HepG2 (cell line): Measurements from ENCODE around the gene RANBP3. TPM values are rescaled to one million over a fixed set of nuclear protein-coding genes. Genes with fewer than 3 reads are reported as not detected.

ENCODE experiments used
- ATF1 ChIP-seq: IDR thresholded peaks from 2 replicates; pipeline ENCODE4 v1.6.1; 2016; ENCODE audit warnings: mild to moderate bottlenecking, control low read depth
- BHLHE40 ChIP-seq: IDR thresholded peaks from 2 replicates; pipeline ENCODE4 v1.6.1; 2011; ENCODE audit warnings: low read length, improper control_type of control experiment
- CREB3 ChIP-seq: sonication (generic); formaldehyde crosslinking; IDR thresholded peaks from 2 replicates; pipeline ENCODE4 v1.5.0; 2020; ENCODE audit warnings: missing genetic modification reagents
- EP300 ChIP-seq, 3 experiments: sonication (generic) in 1 of 3; formaldehyde crosslinking in 1 of 3; IDR thresholded peaks; 2 replicates each; pipeline versions ENCODE4 v1.5.1 to v1.6.1; 2011 to 2020; ENCODE audit warnings: low read depth in 2 of 3, low read length in 2 of 3, borderline replicate concordance in 1 of 3, improper control_type of control experiment in 1 of 3, mild to moderate bottlenecking in 1 of 3, missing genetic modification reagents in 1 of 3, moderate library complexity in 1 of 3
- KAT8 ChIP-seq: IDR thresholded peaks from 2 replicates; pipeline ENCODE4 v1.6.1; 2016; ENCODE audit warnings: missing genetic modification reagents, missing compliant biosample characterization
- NR2F1 ChIP-seq, 2 experiments: fragments of 450-650 bp in 1 of 2; formaldehyde crosslinking in 1 of 2; IDR thresholded peaks; 2 replicates each; pipeline versions ENCODE4 v1.5.0 to v1.6.1; 2016 to 2020; ENCODE audit warnings: mild to moderate bottlenecking in 1 of 2, missing compliant biosample characterization in 1 of 2, missing genetic modification reagents in 1 of 2, moderate library complexity in 1 of 2
- PATZ1 ChIP-seq: sonication (generic); formaldehyde crosslinking; IDR thresholded peaks from 2 replicates; pipeline ENCODE4 v1.4.0; 2020; ENCODE audit warnings: missing genetic modification reagents
- RXRA ChIP-seq: sonication (generic); formaldehyde crosslinking; IDR thresholded peaks from 2 replicates; pipeline ENCODE4 v1.5.1; 2020; ENCODE audit warnings: missing genetic modification reagents
- SMAD9 ChIP-seq: sonication (generic); formaldehyde crosslinking; IDR thresholded peaks from 2 replicates; pipeline ENCODE4 v1.5.1; 2020; ENCODE audit warnings: mild to moderate bottlenecking, missing genetic modification reagents
- SNAPC2 ChIP-seq: sonication (generic); formaldehyde crosslinking; IDR thresholded peaks from 2 replicates; pipeline ENCODE4 v1.8.1; 2022; ENCODE audit warnings: mild to moderate bottlenecking, missing genetic modification reagents
- TBL1XR1 ChIP-seq: fragments of 150-350 bp; IDR thresholded peaks from 2 replicates; pipeline ENCODE4 v1.6.1; 2014; ENCODE audit warnings: borderline replicate concordance, low read length; ENCODE audit not compliant: partially characterized antibody
- ZBTB21 ChIP-seq: sonication (generic); formaldehyde crosslinking; IDR thresholded peaks from 2 replicates; pipeline ENCODE4 v1.4.0; 2020; ENCODE audit warnings: missing genetic modification reagents
- ZNF326 ChIP-seq: sonication (generic); formaldehyde crosslinking; IDR thresholded peaks from 2 replicates; pipeline ENCODE4 v1.4.0; 2020; ENCODE audit warnings: missing genetic modification reagents, borderline replicate concordance
- ZNF432 ChIP-seq: sonication (generic); formaldehyde crosslinking; IDR thresholded peaks from 2 replicates; pipeline ENCODE4 v1.5.0; 2020; ENCODE audit warnings: missing genetic modification reagents, mild to moderate bottlenecking, borderline replicate concordance
- ZNF468 ChIP-seq: sonication (generic); formaldehyde crosslinking; IDR thresholded peaks from 2 replicates; pipeline ENCODE4 v1.8.0; 2022; ENCODE audit warnings: mild to moderate bottlenecking, moderate library complexity, missing genetic modification reagents
- ZNF503 ChIP-seq: sonication (generic); formaldehyde crosslinking; IDR thresholded peaks from 2 replicates; pipeline ENCODE4 v1.4.0; 2020; ENCODE audit warnings: missing genetic modification reagents
- ZNF607 ChIP-seq: sonication (generic); formaldehyde crosslinking; IDR thresholded peaks from 2 replicates; pipeline ENCODE4 v1.5.1; 2020; ENCODE audit warnings: missing genetic modification reagents, mild to moderate bottlenecking, borderline replicate concordance
- ZNF7 ChIP-seq: IDR thresholded peaks from 2 replicates; pipeline ENCODE4 v1.6.1; 2016; ENCODE audit warnings: missing biosample characterization, missing genetic modification reagents
- ZNF710 ChIP-seq: sonication (generic); formaldehyde crosslinking; IDR thresholded peaks from 2 replicates; pipeline ENCODE4 v1.5.0; 2020; ENCODE audit warnings: mild to moderate bottlenecking, missing genetic modification reagents, borderline replicate concordance
- ZNF800 ChIP-seq: sonication (generic); formaldehyde crosslinking; IDR thresholded peaks from 2 replicates; pipeline ENCODE4 v1.4.0; 2020; ENCODE audit warnings: missing genetic modification reagents
- polyA plus RNA-seq, 8 experiments: library from polyadenylated mRNA; depleted of rRNA in 3 of 8; stranded (reverse) in 7 of 8; unstranded in 1 of 8; fragments of >200 nt; fragmentation: Illumina TruSeq in 4 of 8; extraction: Trizol in 4 of 8; gene quantifications; 2 replicates each; pipeline versions ENCODE4 v1.2.1 to v1.2.3, GENCODE V29; 2011 to 2016; ENCODE audit warnings: low read depth in 4 of 8, missing spikeins in 1 of 8, mixed read lengths in 1 of 8; ENCODE audit not compliant: insufficient read depth in 1 of 8
- total RNA-seq, 5 experiments: library from RNA; depleted of rRNA; stranded (reverse); fragments of >200 nt; fragmentation: Illumina TruSeq; extraction: Trizol; gene quantifications; 2 replicates each; pipeline ENCODE4 v1.2.3, GENCODE V29; 2016; ENCODE audit warnings: low read depth in 1 of 5

RANBP3 gene
- total and polyA plus RNA-seq, 2 of the 13 experiments (the other 11 are each of a cell fraction or from before 2014, with no cell fraction given), result 39.5 to 149 TPM

DNA sequence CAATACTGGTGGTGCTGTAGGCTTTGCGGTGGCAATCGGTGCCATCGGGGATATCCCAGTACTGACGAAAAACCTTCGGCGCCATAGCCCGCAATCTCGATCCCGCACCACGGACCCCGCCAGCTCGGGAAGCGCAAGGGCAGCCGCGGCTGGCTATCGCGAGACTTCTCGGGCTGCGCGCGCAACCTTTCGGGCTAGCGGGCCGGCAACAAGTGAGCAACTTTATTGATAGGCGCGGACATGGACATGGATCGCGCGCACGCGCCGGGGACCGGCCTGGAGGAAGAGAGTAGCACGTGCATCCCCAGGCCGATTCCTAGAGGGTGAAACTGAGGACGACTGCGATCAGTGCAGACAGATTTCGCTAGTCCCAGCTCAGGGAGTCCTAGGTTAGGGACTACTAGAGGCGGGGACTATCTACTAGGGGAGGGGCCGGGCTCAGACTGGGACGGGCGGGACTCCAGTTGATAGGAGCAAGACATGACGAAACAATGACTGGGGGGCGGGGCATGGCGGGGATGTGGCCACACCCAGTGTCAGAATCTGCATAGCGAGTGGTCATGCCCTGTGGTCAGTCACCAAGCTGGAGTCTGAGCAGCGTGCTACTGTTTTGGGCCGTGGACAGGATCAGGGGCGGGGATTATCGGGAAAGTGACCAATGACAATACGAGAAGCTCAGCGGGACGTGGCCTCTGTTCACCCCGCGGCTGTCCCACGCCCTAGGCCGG lies 74.2 kb downstream of the RANBP3 start, which contains the start of gene NDUFA11 (continued):
- peak; percentile 31; the same call in 1 of the 2 replicates for TF ChIP-seq ATF1 (CRISPR knock-in tag)
- no peak for TF ChIP-seq ZNF503 (CRISPR knock-in tag)
- TF ChIP-seq ZNF800, result no peak
- TF ChIP-seq RXRA (CRISPR knock-in tag), result peak; percentile 60; the same call in 1 of the 2 replicates
- TF ChIP-seq PATZ1, result peak; percentile 55
- 0 out of 2 replicates have a peak, but pooled peaks have one; percentile 17 for TF ChIP-seq ZBTB21
- TF ChIP-seq BHLHE40, result peak; percentile 89
- peak in 1 of 2 experiments; percentile 31; a peak in 2 of 4 replicates for TF ChIP-seq EP300 (IDR thresholded peaks at IDR 0.05; ENCODE audit: low read depth in 2 of 2, low read length in 2 of 2)
- 0 out of 2 replicates have a peak, but pooled peaks have one; percentile 45 for TF ChIP-seq EP300 (CRISPR knock-in tag; IDR thresholded peaks at IDR 0.05; ENCODE audit: borderline replicate concordance)
- no peak for TF ChIP-seq ZNF432 (CRISPR knock-in tag)
- no peak for TF ChIP-seq ZNF468 (CRISPR knock-in tag)
- no peak for TF ChIP-seq SMAD9 (CRISPR knock-in tag)
- no peak for TF ChIP-seq TBL1XR1
- no peak for TF ChIP-seq SNAPC2 (CRISPR knock-in tag)
- TF ChIP-seq NR2F1 (CRISPR knock-in tag; IDR thresholded peaks at IDR 0.05), result no peak; a peak in 1 of 4 replicates
- TF ChIP-seq ZNF326 (CRISPR knock-in tag), result no peak
- no peak for TF ChIP-seq CREB3
- TF ChIP-seq ZNF607 (CRISPR knock-in tag), result no peak
- no peak for TF ChIP-seq ZNF710
- TF ChIP-seq ZNF7 (CRISPR knock-in tag), result no peak
- TF ChIP-seq KAT8 (CRISPR knock-in tag), result peak; percentile 96
